B cell (primary cell): ENCODE data around the gene TXNRD1. TPM values are rescaled to one million over a fixed set of nuclear protein-coding genes. Genes with fewer than 3 reads are reported as not detected.

Experiments used
- ATAC-seq: fragments of 200-7000 bp; cut with Tn5 transposase; one replicate; pipeline ENCODE4 v1.10.0; 2021; ENCODE audit warnings: low read depth, mild to moderate bottlenecking, moderate number of reproducible peaks, moderate library complexity
- CTCF ChIA-PET: fragments of 350-600 bp; sonication (Branson Sonifier 250); formaldehyde crosslinking; loops from one replicate; lab custom pipeline; 2021; ENCODE audit warnings: antibody characterized with exemption, inconsistent platforms; lab: Charles Lee
- POLR2A ChIA-PET: fragments of 350-600 bp; sonication (Branson Sonifier 250); formaldehyde crosslinking; loops from one replicate; lab custom pipeline; 2021; ENCODE audit warnings: antibody characterized with exemption; lab: Charles Lee
- DNase-seq: peaks from one replicate; pipeline ENCODE4 v3.0.0; 2013
- H2AFZ ChIP-seq: 2 replicates; pipeline ENCODE4 v1.6.1; 2012; ENCODE audit warnings: mild to moderate bottlenecking, low read depth, low read length; ENCODE audit not compliant: insufficient read depth, poor library complexity, severe bottlenecking
- H3K27ac ChIP-seq, 2 donors: 1 replicate in 1 of 2; 2 replicates in 1 of 2; pipeline ENCODE4 v1.5.1; 2012 to 2013; ENCODE audit warnings: low read length in 2 of 2, mild to moderate bottlenecking in 2 of 2, moderate library complexity in 1 of 2
- H3K27me3 ChIP-seq, 4 experiments: fragments of 200-600 bp in 1 of 4; sonication (generic) in 1 of 4; replicated peaks in 1 of 4; 1 replicate in 2 of 4; 2 replicates in 2 of 4; pipeline versions ENCODE4 v1.6.1 to v1.7.0; 2013 to 2016; ENCODE audit warnings: low read length in 3 of 4, mild to moderate bottlenecking in 2 of 4, mixed read lengths in 1 of 4, moderate library complexity in 1 of 4; ENCODE audit not compliant: insufficient read depth in 4 of 4, control insufficient read depth in 3 of 4; ENCODE audit errors: control extremely low read depth in 1 of 4
- H3K36me3 ChIP-seq, 2 experiments: replicated peaks in 1 of 2; 1 replicate in 1 of 2; 2 replicates in 1 of 2; pipeline versions ENCODE4 v1.6.1 to v1.7.1; 2013; ENCODE audit warnings: low read length in 1 of 2; ENCODE audit not compliant: insufficient read depth in 2 of 2, control insufficient read depth in 1 of 2; ENCODE audit errors: control extremely low read depth in 1 of 2, extremely low read depth in 1 of 2
- H3K4me1 ChIP-seq, 2 donors: fragments of 200-600 bp in 1 of 2; sonication (generic) in 1 of 2; 1 replicate in 1 of 2; 2 replicates in 1 of 2; pipeline versions ENCODE4 v1.5.1 to v1.6.1; 2013 to 2017; ENCODE audit warnings: low read length in 2 of 2; ENCODE audit not compliant: control insufficient read depth in 2 of 2, insufficient read depth in 2 of 2
- H3K4me2 ChIP-seq: replicated peaks from 2 replicates; pipeline ENCODE3; 2012; ENCODE audit warnings: mild to moderate bottlenecking, low read depth, low read length; ENCODE audit not compliant: poor library complexity, severe bottlenecking
- H3K4me3 ChIP-seq, 5 experiments: fragments of 200-600 bp in 1 of 5; sonication (generic) in 1 of 5; 1 replicate in 3 of 5; 2 replicates in 2 of 5; pipeline versions ENCODE4 v1.5.1 to v1.7.0; 2011 to 2016; ENCODE audit warnings: low read length in 4 of 5, mild to moderate bottlenecking in 4 of 5, low read depth in 2 of 5, control low read depth in 1 of 5, moderate library complexity in 1 of 5; ENCODE audit not compliant: insufficient read depth in 1 of 5; ENCODE audit errors: control extremely low read depth in 1 of 5, extremely low read depth in 1 of 5
- H3K79me2 ChIP-seq: fragments of 200-600 bp; sonication (generic); one replicate; pipeline ENCODE4 v1.6.0; 2016; ENCODE audit warnings: low read length; ENCODE audit not compliant: control insufficient read depth, insufficient read depth
- H3K9ac ChIP-seq: fragments of 200-600 bp; sonication (generic); 2 replicates; pipeline ENCODE4 v1.6.1; 2017; ENCODE audit warnings: mild to moderate bottlenecking, low read length, moderate library complexity
- H3K9me3 ChIP-seq, 3 donors: one replicate each; pipeline versions ENCODE4 v1.6.1 to v1.7.1; 2013; ENCODE audit warnings: low read length in 2 of 3; ENCODE audit not compliant: control insufficient read depth in 2 of 3, insufficient read depth in 1 of 3; ENCODE audit errors: control extremely low read depth in 1 of 3
- H4K20me1 ChIP-seq: 2 replicates; pipeline ENCODE4 v1.6.0; 2012; ENCODE audit warnings: mild to moderate bottlenecking, low read length; ENCODE audit not compliant: insufficient read depth, control insufficient read depth, poor library complexity, severe bottlenecking
- H3K27ac Mint-ChIP-seq: one replicate; pipeline ENCODE4 v1.8.0; 2021; ENCODE audit warnings: mixed read lengths
- H3K27me3 Mint-ChIP-seq: one replicate; pipeline ENCODE4 v1.8.0; 2021; ENCODE audit warnings: mixed read lengths
- H3K4me1 Mint-ChIP-seq: one replicate; pipeline ENCODE4 v1.8.0; 2021; ENCODE audit warnings: mixed read lengths
- H3K4me3 Mint-ChIP-seq: one replicate; pipeline ENCODE4 v1.8.0; 2021; ENCODE audit warnings: mixed read lengths
- H3K9me3 Mint-ChIP-seq: one replicate; pipeline ENCODE4 v1.8.0; 2022; ENCODE audit warnings: mixed read lengths; ENCODE audit not compliant: insufficient read depth
- EZH2 ChIP-seq: IDR thresholded peaks from 2 replicates; pipeline ENCODE4 v1.6.1; 2012; ENCODE audit warnings: borderline replicate concordance, low read depth, mild to moderate bottlenecking, moderate library complexity, low read length; ENCODE audit not compliant: insufficient read depth, poor library complexity, severe bottlenecking
- WGBS: methylation state at CpG from one replicate; pipeline ENCODE4 v1.1.5; 2013; ENCODE audit warnings: missing lambda C conversion rate; ENCODE audit not compliant: insufficient coverage; 5-methylcytosine and 5-hydroxymethylcytosine counted together
- intact Hi-C: fragments of 100-400 bp; cut with micrococcal nuclease; formaldehyde crosslinking; loops from one replicate; pipeline ENCODE4 v1.10.0; 2022
- polyA plus RNA-seq: library from polyadenylated mRNA; depleted of rRNA; stranded (reverse); fragments of >200 nt; gene quantifications from 2 replicates; pipeline ENCODE4 v1.2.3, GENCODE V29; 2012
- total RNA-seq, 2 donors: library from RNA; stranded (reverse); fragments of 120-200 nt in 1 of 2; gene quantifications; 1 replicate in 1 of 2; 2 replicates in 1 of 2; pipeline versions ENCODE4 v1.2.3 to v1.2.4, GENCODE V29; 2013 to 2022
- TF ChIP-seq, protein P1 (sequence below): fragments of 200-600 bp; IDR thresholded peaks from one replicate; pipeline ENCODE4 v1.8.0; 2022; ENCODE audit warnings: antibody characterized with exemption, mild to moderate bottlenecking

The TXNRD1 gene
- total and polyA plus RNA-seq, 2 donors (not counting 1 experiment from before 2014, with no cell fraction given): 10.1 to 44.6 TPM

GRCh38 chr12:104342635-104343249 lies 127.2 kb downstream of the TXNRD1 start:
- Histone ChIP-seq H3K4me3 (no peak overlapping the region), H3K4me2 (no peak overlapping the region), H3K27ac (no peak overlapping the region), H4K20me1 (no peaks in the 10 kb centered on the region), H2AFZ (no peak overlapping the region), H3K27me3 (no peaks in the 10 kb centered on the region), H3K36me3 (peaks cover 0 to 46% of the 10 kb centered on the region in 2 experiments), H3K4me1 (no peaks in the 10 kb centered on the region), H3K9ac (no peak overlapping the region), H3K9me3 (no peaks in the 10 kb centered on the region), H3K79me2 (no peaks in the 10 kb centered on the region)
- no peak for TF ChIP-seq EZH2
- TF ChIP-seq, protein P1, sequence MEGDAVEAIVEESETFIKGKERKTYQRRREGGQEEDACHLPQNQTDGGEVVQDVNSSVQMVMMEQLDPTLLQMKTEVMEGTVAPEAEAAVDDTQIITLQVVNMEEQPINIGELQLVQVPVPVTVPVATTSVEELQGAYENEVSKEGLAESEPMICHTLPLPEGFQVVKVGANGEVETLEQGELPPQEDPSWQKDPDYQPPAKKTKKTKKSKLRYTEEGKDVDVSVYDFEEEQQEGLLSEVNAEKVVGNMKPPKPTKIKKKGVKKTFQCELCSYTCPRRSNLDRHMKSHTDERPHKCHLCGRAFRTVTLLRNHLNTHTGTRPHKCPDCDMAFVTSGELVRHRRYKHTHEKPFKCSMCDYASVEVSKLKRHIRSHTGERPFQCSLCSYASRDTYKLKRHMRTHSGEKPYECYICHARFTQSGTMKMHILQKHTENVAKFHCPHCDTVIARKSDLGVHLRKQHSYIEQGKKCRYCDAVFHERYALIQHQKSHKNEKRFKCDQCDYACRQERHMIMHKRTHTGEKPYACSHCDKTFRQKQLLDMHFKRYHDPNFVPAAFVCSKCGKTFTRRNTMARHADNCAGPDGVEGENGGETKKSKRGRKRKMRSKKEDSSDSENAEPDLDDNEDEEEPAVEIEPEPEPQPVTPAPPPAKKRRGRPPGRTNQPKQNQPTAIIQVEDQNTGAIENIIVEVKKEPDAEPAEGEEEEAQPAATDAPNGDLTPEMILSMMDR: no peak
- H3K9me3 Mint-ChIP-seq: no peaks in the 10 kb centered on the region
- DNase-seq (no peak), ATAC-seq (no peak)
- H3K4me3 Mint-ChIP-seq: no peak overlapping the region
- 90% methylated on average over 12 of the region's 12 CpGs for WGBS
- ChIA-PET POLR2A (no interaction called here), CTCF (interaction anchor here (0.6 to 2.4 kb wide), 2 partner anchors 15 to 710 kb away, joined by 4 to 6 read pairs; no protein-coding TSS in a partner anchor)
- no peaks in the 10 kb centered on the region for H3K4me1 Mint-ChIP-seq
- no peaks in the 10 kb centered on the region for H3K27me3 Mint-ChIP-seq
- intact Hi-C loops: no loop called here
- H3K27ac Mint-ChIP-seq: no peak overlapping the region

DNA sequence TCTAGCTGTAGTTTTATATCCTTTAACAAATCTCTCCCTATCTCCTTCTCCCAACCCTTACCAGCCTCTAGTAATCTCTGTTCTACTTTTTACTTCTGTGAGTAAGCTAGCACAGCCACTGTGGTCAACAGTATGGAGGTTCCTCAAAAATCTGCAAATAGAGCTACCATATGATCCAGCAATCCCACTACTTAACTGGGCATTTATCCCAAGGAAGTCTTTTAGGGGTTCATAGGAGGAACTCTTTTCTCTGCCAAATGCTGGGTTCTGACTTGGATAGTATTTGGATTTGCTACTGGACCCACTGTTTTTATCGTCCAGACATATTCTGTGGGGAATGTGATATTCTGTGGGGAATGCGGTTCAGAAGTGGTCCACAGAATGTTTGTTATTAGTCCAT lies 129.1 kb downstream of the TXNRD1 start:
- Histone ChIP-seq H3K79me2 (no peaks in the 10 kb centered on the region), H3K9me3 (no peaks in the 10 kb centered on the region), H3K36me3 (peaks cover 0 to 50% of the 10 kb centered on the region in 2 experiments), H3K27ac (no peak overlapping the region), H2AFZ (no peak overlapping the region), H3K9ac (no peak overlapping the region), H3K4me1 (no peaks in the 10 kb centered on the region), H3K27me3 (no peaks in the 10 kb centered on the region), H3K4me2 (no peak overlapping the region), H4K20me1 (no peaks in the 10 kb centered on the region), H3K4me3 (no peak overlapping the region)
- ChIA-PET POLR2A (no interaction called here), CTCF (interaction anchor here (2.4 kb wide), 1 partner anchor 708 kb away, joined by 6 read pairs; no protein-coding TSS in a partner anchor)
- Mint-ChIP-seq H3K27ac (no peak overlapping the region), H3K4me3 (no peak overlapping the region), H3K27me3 (no peaks in the 10 kb centered on the region), H3K4me1 (no peaks in the 10 kb centered on the region), H3K9me3 (no peaks in the 10 kb centered on the region)
- DNase-seq: no peak
- WGBS: 100% methylated on average over 2 of the region's 2 CpGs
- TF ChIP-seq, protein P1: no peak
- no peak for TF ChIP-seq EZH2
- no peak for ATAC-seq
- intact Hi-C loops: no loop called here
